Panc1 (cell line): Measurements from ENCODE around the gene RIN2. TPM values are rescaled to one million over a fixed set of nuclear protein-coding genes. Genes with fewer than 3 reads are reported as not detected.
"Not testable (repeated sequence)": the region's sequence is repeated elsewhere in the genome, so short reads cannot be mapped to it uniquely, and the experiment has no call there.

Experiments
- ATAC-seq: fragments of 200-7000 bp; cut with Tn5 transposase; 2 replicates; pipeline ENCODE4 v1.9.1; 2020; ENCODE audit warnings: mild to moderate bottlenecking, moderate library complexity
- BruUV-seq: library from RNA; stranded (reverse); fragments of 400-500 nt; replicated peaks from 2 replicates; lab custom pipeline; 2021; lab: Mats Ljungman, UMichigan
- CTCF ChIA-PET: fragments of 300-600 bp; sonication (Branson Sonifier 250); formaldehyde crosslinking; loops from one replicate; lab custom pipeline; 2022; ENCODE audit warnings: antibody characterized with exemption; lab: Charles Lee
- POLR2A ChIA-PET: fragments of 300-600 bp; sonication (Branson Sonifier 250); formaldehyde crosslinking; loops from one replicate; lab custom pipeline; 2022; ENCODE audit warnings: antibody characterized with exemption; lab: Charles Lee
- DNase-seq: peaks from one replicate; pipeline ENCODE4 v3.0.0-alpha.2; 2010; ENCODE audit warnings: low read depth, low spot score
- H3K27ac ChIP-seq: 2 replicates; pipeline ENCODE4 v1.5.1; 2011; ENCODE audit warnings: mild to moderate bottlenecking, low read length, inconsistent platforms
- H3K27me3 ChIP-seq: fragments of 200-500 bp; sonication (Bioruptor generic); 2 replicates; pipeline ENCODE4 v1.6.0; 2014; ENCODE audit warnings: low read length, inconsistent platforms; ENCODE audit not compliant: control insufficient read depth, insufficient read depth
- H3K36me3 ChIP-seq: fragments of 200-500 bp; sonication (Bioruptor generic); 2 replicates; pipeline ENCODE4 v1.5.1; 2014; ENCODE audit warnings: inconsistent platforms, mild to moderate bottlenecking, low read length, moderate library complexity; ENCODE audit not compliant: control insufficient read depth, insufficient read depth
- H3K4me1 ChIP-seq: 2 replicates; pipeline ENCODE4 v1.5.1; 2011; ENCODE audit warnings: inconsistent platforms, mild to moderate bottlenecking, low read length, moderate library complexity; ENCODE audit not compliant: control insufficient read depth, insufficient read depth
- H3K4me3 ChIP-seq, 2 experiments: 2 replicates each; pipeline ENCODE4 v1.5.1; 2011 to 2012; ENCODE audit warnings: low read depth in 2 of 2, low read length in 2 of 2, mild to moderate bottlenecking in 2 of 2, inconsistent platforms in 1 of 2, moderate library complexity in 1 of 2
- H3K9me3 ChIP-seq: fragments of 200-500 bp; sonication (Bioruptor generic); 2 replicates; pipeline ENCODE4 v1.5.1; 2014; ENCODE audit warnings: low read depth, mild to moderate bottlenecking, inconsistent platforms, low read length, moderate library complexity; ENCODE audit not compliant: control insufficient read depth, insufficient read depth
- POLR2AphosphoS5 ChIP-seq: IDR thresholded peaks from 2 replicates; pipeline ENCODE4 v1.6.1; 2012; ENCODE audit warnings: mild to moderate bottlenecking, low read depth, low read length, moderate library complexity
- SIN3A ChIP-seq: IDR thresholded peaks from 2 replicates; pipeline ENCODE4 v1.6.1; 2012; ENCODE audit warnings: low read depth, mild to moderate bottlenecking, low read length, moderate library complexity, borderline replicate concordance; ENCODE audit not compliant: insufficient read depth
- TCF7L2 ChIP-seq: IDR thresholded peaks from 2 replicates; pipeline ENCODE4 v1.6.1; 2011; ENCODE audit warnings: mild to moderate bottlenecking, low read depth, low read length, inconsistent platforms
- in situ Hi-C: cut with HindIII; loops from 2 replicates; pipeline ENCODE4 v1.10.0; 2016; ENCODE audit warnings: low sequenced_read_pairs, low pct_unique_long_range_greater_than_20kb
- intact Hi-C: fragments of 100-400 bp; cut with micrococcal nuclease; formaldehyde crosslinking; loops from one replicate; pipeline ENCODE4 v1.10.0; 2022; ENCODE audit not compliant: unreplicated experiment
- total RNA-seq: library from RNA; stranded (reverse); gene quantifications from one replicate; pipeline ENCODE4 v1.2.1, GENCODE V29; 2021; ENCODE audit not compliant: unreplicated experiment
- TF ChIP-seq, protein P1 (sequence below), 2 experiments: IDR thresholded peaks; 2 replicates each; pipeline ENCODE4 v1.6.1; 2011 to 2012; ENCODE audit warnings: low read depth in 2 of 2, control low read depth in 1 of 2, low read length in 1 of 2, mild to moderate bottlenecking in 1 of 2, moderate library complexity in 1 of 2; ENCODE audit not compliant: insufficient read depth in 1 of 2
- TF ChIP-seq, protein P2 (sequence below): fragments of 450-650 bp; IDR thresholded peaks from 2 replicates; pipeline ENCODE4 v1.5.1; 2017; ENCODE audit warnings: mild to moderate bottlenecking

Gene RIN2
- total RNA-seq, 1 experiment from 2014 or later, result 25.0 TPM

DNA sequence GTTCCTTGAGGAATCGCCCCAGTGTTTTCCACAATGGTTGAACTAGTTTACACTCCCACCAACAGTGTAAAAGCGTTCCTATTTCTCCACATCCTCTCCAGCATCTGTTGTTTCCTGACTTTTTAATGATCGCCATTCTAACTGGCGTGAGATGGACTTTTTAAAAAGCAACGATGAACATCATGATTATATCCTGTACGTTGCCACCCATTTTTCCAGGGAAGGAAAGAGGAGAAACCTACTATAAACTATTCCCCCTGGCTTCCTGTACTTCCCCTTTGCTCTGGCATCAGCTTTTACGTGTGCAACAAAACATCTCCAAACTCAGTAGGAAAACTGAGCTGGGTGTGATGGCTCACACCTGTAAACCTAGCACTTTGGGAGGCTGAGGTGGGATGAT is 48.2 kb downstream of the RIN2 start:
- ATAC-seq, H3K36me3 ChIP-seq, BruUV-seq, H3K27me3 ChIP-seq, H3K27ac ChIP-seq, CTCF ChIA-PET, POLR2A ChIA-PET, in situ Hi-C loops, H3K4me3 ChIP-seq, DNase-seq, H3K9me3 ChIP-seq, intact Hi-C loops: not testable (repeated sequence)
- H3K4me1 ChIP-seq, result peaks cover 11% of the 10 kb centered on the region

DNA sequence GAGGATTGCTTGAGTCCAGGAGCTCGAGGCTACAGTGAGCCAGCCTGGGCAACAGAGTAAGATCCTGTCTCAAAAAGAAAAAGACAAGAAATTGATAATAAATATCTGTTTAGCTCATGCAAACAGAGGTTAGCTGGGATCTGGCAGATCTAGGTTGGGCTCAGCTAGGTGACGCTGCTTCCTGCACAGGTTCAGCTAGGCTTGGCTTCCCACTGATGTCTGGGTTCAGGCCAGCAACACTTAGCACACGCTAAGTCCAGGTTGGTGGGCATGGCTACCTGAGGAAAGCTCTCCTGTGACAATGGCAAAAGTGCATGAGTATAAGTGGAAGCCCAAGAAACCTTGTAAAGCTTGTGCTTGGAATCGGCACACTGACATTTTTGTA is 48.7 kb downstream of the RIN2 start:
- 0 out of 2 replicates have a peak overlapping the region, but pooled peaks have one; percentile 3 for H3K27ac ChIP-seq
- no peak overlapping the region for H3K4me3 ChIP-seq
- H3K9me3 ChIP-seq, result no peaks in the 10 kb centered on the region; the same call in 1 of the 2 replicates
- ChIA-PET CTCF (no interaction called here), POLR2A (no interaction called here)
- in situ Hi-C loops, result no loop called here
- no peaks in the 10 kb centered on the region for H3K36me3 ChIP-seq
- DNase-seq, result no peak
- ATAC-seq, result no peak
- H3K4me1 ChIP-seq, result peaks cover 11% of the 10 kb centered on the region
- intact Hi-C loops, result no loop called here
- no TSS peak for BruUV-seq
- no peaks in the 10 kb centered on the region for H3K27me3 ChIP-seq
- TF ChIP-seq SIN3A (no peak), POLR2AphosphoS5 (no peak), TCF7L2 (no peak)
- TF ChIP-seq, protein P1, sequence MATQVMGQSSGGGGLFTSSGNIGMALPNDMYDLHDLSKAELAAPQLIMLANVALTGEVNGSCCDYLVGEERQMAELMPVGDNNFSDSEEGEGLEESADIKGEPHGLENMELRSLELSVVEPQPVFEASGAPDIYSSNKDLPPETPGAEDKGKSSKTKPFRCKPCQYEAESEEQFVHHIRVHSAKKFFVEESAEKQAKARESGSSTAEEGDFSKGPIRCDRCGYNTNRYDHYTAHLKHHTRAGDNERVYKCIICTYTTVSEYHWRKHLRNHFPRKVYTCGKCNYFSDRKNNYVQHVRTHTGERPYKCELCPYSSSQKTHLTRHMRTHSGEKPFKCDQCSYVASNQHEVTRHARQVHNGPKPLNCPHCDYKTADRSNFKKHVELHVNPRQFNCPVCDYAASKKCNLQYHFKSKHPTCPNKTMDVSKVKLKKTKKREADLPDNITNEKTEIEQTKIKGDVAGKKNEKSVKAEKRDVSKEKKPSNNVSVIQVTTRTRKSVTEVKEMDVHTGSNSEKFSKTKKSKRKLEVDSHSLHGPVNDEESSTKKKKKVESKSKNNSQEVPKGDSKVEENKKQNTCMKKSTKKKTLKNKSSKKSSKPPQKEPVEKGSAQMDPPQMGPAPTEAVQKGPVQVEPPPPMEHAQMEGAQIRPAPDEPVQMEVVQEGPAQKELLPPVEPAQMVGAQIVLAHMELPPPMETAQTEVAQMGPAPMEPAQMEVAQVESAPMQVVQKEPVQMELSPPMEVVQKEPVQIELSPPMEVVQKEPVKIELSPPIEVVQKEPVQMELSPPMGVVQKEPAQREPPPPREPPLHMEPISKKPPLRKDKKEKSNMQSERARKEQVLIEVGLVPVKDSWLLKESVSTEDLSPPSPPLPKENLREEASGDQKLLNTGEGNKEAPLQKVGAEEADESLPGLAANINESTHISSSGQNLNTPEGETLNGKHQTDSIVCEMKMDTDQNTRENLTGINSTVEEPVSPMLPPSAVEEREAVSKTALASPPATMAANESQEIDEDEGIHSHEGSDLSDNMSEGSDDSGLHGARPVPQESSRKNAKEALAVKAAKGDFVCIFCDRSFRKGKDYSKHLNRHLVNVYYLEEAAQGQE (IDR thresholded peaks at IDR 0.05; ENCODE audit: insufficient read depth in 1 of 2, low read depth in 2 of 2, low read length in 1 of 2), result no peak
- TF ChIP-seq, protein P2, sequence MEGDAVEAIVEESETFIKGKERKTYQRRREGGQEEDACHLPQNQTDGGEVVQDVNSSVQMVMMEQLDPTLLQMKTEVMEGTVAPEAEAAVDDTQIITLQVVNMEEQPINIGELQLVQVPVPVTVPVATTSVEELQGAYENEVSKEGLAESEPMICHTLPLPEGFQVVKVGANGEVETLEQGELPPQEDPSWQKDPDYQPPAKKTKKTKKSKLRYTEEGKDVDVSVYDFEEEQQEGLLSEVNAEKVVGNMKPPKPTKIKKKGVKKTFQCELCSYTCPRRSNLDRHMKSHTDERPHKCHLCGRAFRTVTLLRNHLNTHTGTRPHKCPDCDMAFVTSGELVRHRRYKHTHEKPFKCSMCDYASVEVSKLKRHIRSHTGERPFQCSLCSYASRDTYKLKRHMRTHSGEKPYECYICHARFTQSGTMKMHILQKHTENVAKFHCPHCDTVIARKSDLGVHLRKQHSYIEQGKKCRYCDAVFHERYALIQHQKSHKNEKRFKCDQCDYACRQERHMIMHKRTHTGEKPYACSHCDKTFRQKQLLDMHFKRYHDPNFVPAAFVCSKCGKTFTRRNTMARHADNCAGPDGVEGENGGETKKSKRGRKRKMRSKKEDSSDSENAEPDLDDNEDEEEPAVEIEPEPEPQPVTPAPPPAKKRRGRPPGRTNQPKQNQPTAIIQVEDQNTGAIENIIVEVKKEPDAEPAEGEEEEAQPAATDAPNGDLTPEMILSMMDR, result no peak

DNA sequence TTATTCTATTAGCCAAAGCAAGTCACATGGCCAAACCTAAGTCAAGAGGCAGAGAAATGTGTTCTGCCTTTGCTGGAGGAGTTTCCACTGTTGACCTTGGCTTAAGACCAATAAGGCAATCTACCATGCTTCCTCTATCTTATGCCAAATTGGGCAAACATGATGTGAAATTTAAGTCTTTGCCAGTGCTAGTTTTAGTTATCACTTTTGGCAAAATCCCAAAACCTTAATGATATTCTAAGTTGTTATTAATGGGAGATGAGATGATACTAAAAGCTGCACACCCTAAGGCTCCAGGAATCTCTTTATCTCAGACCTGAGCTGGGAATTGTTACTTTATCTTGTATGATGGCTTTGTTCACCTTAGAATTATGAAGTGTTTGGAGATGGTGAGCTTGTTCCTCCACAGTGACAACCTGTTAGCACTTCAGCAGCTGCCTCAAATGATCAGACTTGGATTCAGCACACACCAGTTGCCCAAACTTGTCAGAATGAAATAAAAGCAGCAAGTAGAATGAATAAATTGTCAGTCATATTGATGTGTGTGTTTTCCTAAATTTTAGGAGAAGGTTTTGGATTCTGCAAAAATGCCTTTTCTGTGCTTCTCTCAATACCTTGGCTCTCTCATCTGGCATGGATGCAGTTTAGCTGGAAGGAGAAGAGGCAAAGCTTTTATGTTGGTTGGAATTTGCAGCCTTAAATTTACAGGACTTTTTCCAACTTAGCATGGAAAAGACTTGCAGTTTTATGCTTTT is 49.3 kb downstream of the RIN2 start:
- H3K36me3 ChIP-seq, result no peaks in the 10 kb centered on the region
- ChIA-PET POLR2A (interaction anchor here (0.5 kb wide), 1 partner anchor 62 kb away, joined by 5 read pairs; no protein-coding TSS in a partner anchor), CTCF (no interaction called here)
- ATAC-seq (no peak), DNase-seq (no peak)
- peak overlapping the region; percentile 26 for H3K27ac ChIP-seq
- H3K4me3 ChIP-seq, result no peak overlapping the region
- no peaks in the 10 kb centered on the region for H3K27me3 ChIP-seq
- in situ Hi-C loops (no loop called here), intact Hi-C loops (no loop called here)
- no TSS peak for BruUV-seq
- no peaks in the 10 kb centered on the region; the same call in 1 of the 2 replicates for H3K9me3 ChIP-seq
- TF ChIP-seq TCF7L2, result no peak
- TF ChIP-seq, protein P1 (IDR thresholded peaks at IDR 0.05; ENCODE audit: insufficient read depth in 1 of 2, low read depth in 2 of 2, low read length in 1 of 2), result no peak
- TF ChIP-seq, protein P2, result no peak
- no peak for TF ChIP-seq POLR2AphosphoS5
- no peak for TF ChIP-seq SIN3A
- H3K4me1 ChIP-seq, result peaks cover 11% of the 10 kb centered on the region
